H9 (cell line): ENCODE results near the gene PTP4A2. TPM values are rescaled to one million over a fixed set of nuclear protein-coding genes. Genes with fewer than 3 reads are reported as not detected.

ENCODE experiments used
- DNase-seq: peaks from one replicate; pipeline ENCODE4 v3.0.0-alpha.2; 2017
- H2AFZ ChIP-seq: one replicate; pipeline ENCODE4 v1.6.1; 2013; ENCODE audit warnings: mild to moderate bottlenecking, low read length, control low read depth, moderate library complexity
- H2AK5ac ChIP-seq: 2 replicates; pipeline ENCODE4 v1.6.1; 2013; ENCODE audit warnings: low read length, control low read depth, mixed read lengths; ENCODE audit not compliant: insufficient read length
- H2BK120ac ChIP-seq: one replicate; pipeline ENCODE4 v1.6.1; 2013; ENCODE audit warnings: low read depth, mild to moderate bottlenecking, low read length, control low read depth, inconsistent platforms; ENCODE audit not compliant: poor library complexity, severe bottlenecking
- H2BK12ac ChIP-seq: 2 replicates; pipeline ENCODE4 v1.6.1; 2013; ENCODE audit warnings: low read length, control low read depth, mixed read lengths, low read depth; ENCODE audit not compliant: insufficient read length
- H2BK15ac ChIP-seq: 2 replicates; pipeline ENCODE4 v1.6.1; 2013; ENCODE audit warnings: low read depth, low read length, control low read depth
- H2BK20ac ChIP-seq: one replicate; pipeline ENCODE4 v1.6.1; 2013; ENCODE audit warnings: low read depth, mild to moderate bottlenecking, low read length, control low read depth, inconsistent platforms; ENCODE audit not compliant: poor library complexity, severe bottlenecking
- H2BK5ac ChIP-seq: 2 replicates; pipeline ENCODE4 v1.6.1; 2013; ENCODE audit warnings: low read length, control low read depth, mixed read lengths; ENCODE audit not compliant: insufficient read length
- H3K14ac ChIP-seq: 2 replicates; pipeline ENCODE4 v1.6.1; 2013; ENCODE audit warnings: low read length, control low read depth; ENCODE audit not compliant: insufficient read depth
- H3K18ac ChIP-seq: 2 replicates; pipeline ENCODE4 v1.6.1; 2013; ENCODE audit warnings: low read depth, mild to moderate bottlenecking, mixed read lengths, low read length, control low read depth; ENCODE audit not compliant: insufficient read length
- H3K23ac ChIP-seq: 2 replicates; pipeline ENCODE4 v1.6.1; 2013; ENCODE audit warnings: low read length, control low read depth, mixed read lengths, low read depth; ENCODE audit not compliant: insufficient read length
- H3K23me2 ChIP-seq: 2 replicates; pipeline ENCODE4 v1.6.1; 2013; ENCODE audit warnings: low read depth, mild to moderate bottlenecking, mixed read lengths, low read length, control low read depth; ENCODE audit not compliant: insufficient read length, poor library complexity, severe bottlenecking
- H3K27ac ChIP-seq: 2 replicates; pipeline ENCODE4 v1.5.1; 2013; ENCODE audit warnings: low read length, control low read depth, mixed read lengths, low read depth; ENCODE audit not compliant: insufficient read length
- H3K27me3 ChIP-seq: 2 replicates; pipeline ENCODE4 v1.6.1; 2013; ENCODE audit warnings: low read length, control low read depth, inconsistent platforms; ENCODE audit not compliant: insufficient read depth
- H3K4ac ChIP-seq: 2 replicates; pipeline ENCODE4 v1.6.1; 2013; ENCODE audit warnings: low read depth, mild to moderate bottlenecking, control low read depth, inconsistent platforms, low read length, moderate library complexity
- H3K4me1 ChIP-seq: 2 replicates; pipeline ENCODE4 v1.6.1; 2013; ENCODE audit warnings: low read length, control low read depth, inconsistent platforms; ENCODE audit not compliant: insufficient read depth
- H3K4me2 ChIP-seq: 2 replicates; pipeline ENCODE4 v1.6.1; 2013; ENCODE audit warnings: low read length, control low read depth, mixed read lengths; ENCODE audit not compliant: insufficient read length, insufficient read depth
- H3K56ac ChIP-seq: 2 replicates; pipeline ENCODE4 v1.6.1; 2013; ENCODE audit warnings: low read depth, mild to moderate bottlenecking, mixed read lengths, low read length, control low read depth; ENCODE audit not compliant: insufficient read length
- H3K79me1 ChIP-seq: 2 replicates; pipeline ENCODE4 v1.6.1; 2013; ENCODE audit warnings: low read depth, mild to moderate bottlenecking, moderate library complexity, low read length, control low read depth, inconsistent platforms; ENCODE audit not compliant: insufficient read depth, poor library complexity, severe bottlenecking
- H3K79me2 ChIP-seq: 2 replicates; pipeline ENCODE4 v1.6.1; 2013; ENCODE audit warnings: low read length, control low read depth, inconsistent platforms; ENCODE audit not compliant: insufficient read depth
- H3K9ac ChIP-seq: 2 replicates; pipeline ENCODE4 v1.6.1; 2013; ENCODE audit warnings: low read length, control low read depth, mixed read lengths; ENCODE audit not compliant: insufficient read length; ENCODE audit errors: extremely low read depth
- H3K9me3 ChIP-seq: one replicate; pipeline ENCODE4 v1.6.1; 2013; ENCODE audit warnings: low read depth, low read length, inconsistent platforms; ENCODE audit not compliant: control insufficient read depth
- H3T11ph ChIP-seq: one replicate; pipeline ENCODE4 v1.6.1; 2013; ENCODE audit warnings: mild to moderate bottlenecking, low read length, control low read depth, inconsistent platforms
- H4K20me1 ChIP-seq: one replicate; pipeline ENCODE4 v1.6.1; 2013; ENCODE audit not compliant: control insufficient read depth, insufficient read length, insufficient read depth
- H4K5ac ChIP-seq: 2 replicates; pipeline ENCODE4 v1.6.1; 2013; ENCODE audit warnings: low read depth, mild to moderate bottlenecking, mixed read lengths, low read length, control low read depth; ENCODE audit not compliant: insufficient read length
- H4K8ac ChIP-seq: replicated peaks from 2 replicates; pipeline ENCODE4 v1.6.1; 2013; ENCODE audit warnings: low read length, control low read depth, mixed read lengths, low read depth; ENCODE audit not compliant: insufficient read length
- H4K91ac ChIP-seq: 2 replicates; pipeline ENCODE4 v1.6.1; 2013; ENCODE audit warnings: low read depth, mild to moderate bottlenecking, moderate library complexity, mixed read lengths, low read length, control low read depth; ENCODE audit not compliant: insufficient read length
- H3K27ac Mint-ChIP-seq, 3 experiments: 2 replicates in 2 of 3; 3 replicates in 1 of 3; pipeline ENCODE4 v1.8.0; 2020 to 2021; ENCODE audit warnings: mixed read lengths in 3 of 3, mild to moderate bottlenecking in 1 of 3, moderate library complexity in 1 of 3
- H3K27me3 Mint-ChIP-seq: 2 replicates; pipeline ENCODE4 v1.8.0; 2021; ENCODE audit warnings: low read depth, mild to moderate bottlenecking, moderate library complexity, mixed read lengths
- H3K36me3 Mint-ChIP-seq, 3 experiments: 2 replicates in 2 of 3; 3 replicates in 1 of 3; pipeline ENCODE4 v1.8.0; 2020 to 2021; ENCODE audit warnings: low read depth in 3 of 3, mixed read lengths in 3 of 3; ENCODE audit not compliant: insufficient read depth in 1 of 3
- H3K4me1 Mint-ChIP-seq, 2 experiments: 2 replicates each; pipeline ENCODE4 v1.8.0; 2020; ENCODE audit warnings: mixed read lengths in 2 of 2
- H3K4me3 Mint-ChIP-seq, 2 experiments: 2 replicates in 1 of 2; 3 replicates in 1 of 2; pipeline ENCODE4 v1.8.0; 2020 to 2021; ENCODE audit warnings: mild to moderate bottlenecking in 2 of 2, mixed read lengths in 2 of 2, moderate library complexity in 1 of 2
- H3K9me3 Mint-ChIP-seq, 2 experiments: 2 replicates in 1 of 2; 3 replicates in 1 of 2; pipeline ENCODE4 v1.8.0; 2020; ENCODE audit warnings: mild to moderate bottlenecking in 2 of 2, mixed read lengths in 2 of 2, moderate library complexity in 1 of 2
- CTCF ChIP-seq: fragments of 200-600 bp; sonication (generic); conservative IDR thresholded peaks from 3 replicates; pipeline ENCODE4 v1.8.0; 2021; ENCODE audit warnings: antibody characterized with exemption, mild to moderate bottlenecking
- WGBS: extraction: QIAGEN DNeasy Blood & Tissue Kit; methylation state at CpG from one replicate; pipeline ENCODE4 v1.1.7; 2013; ENCODE audit warnings: missing lambda C conversion rate, low lambda C conversion rate, mixed read lengths; ENCODE audit not compliant: insufficient read length; ENCODE audit errors: extremely low coverage; 5-methylcytosine and 5-hydroxymethylcytosine counted together
- total RNA-seq: library from RNA; stranded (reverse); gene quantifications from 2 replicates; pipeline ENCODE4 v1.2.1, GENCODE V29; 2021

The PTP4A2 gene
- total RNA-seq, 1 experiment from 2014 or later = 192 TPM

GRCh38 chr1:31871703-31872102 is 66.5 kb downstream of the PTP4A2 start:
- H2AK5ac ChIP-seq = no peak overlapping the region
- H3K27me3 Mint-ChIP-seq = no peaks in the 10 kb centered on the region
- no peak overlapping the region for H3T11ph ChIP-seq
- H3K4me1 ChIP-seq = no peaks in the 10 kb centered on the region
- no CpG with 5 or more reads among the region's 3 CpGs for WGBS
- no peak overlapping the region for H2AFZ ChIP-seq
- no peak overlapping the region for H2BK15ac ChIP-seq
- no peaks in the 10 kb centered on the region for H3K9me3 ChIP-seq
- H3K23me2 ChIP-seq = no peaks in the 10 kb centered on the region
- H3K4me2 ChIP-seq = no peak overlapping the region
- no peaks in the 10 kb centered on the region for H3K79me1 ChIP-seq
- no peaks in the 10 kb centered on the region for H4K20me1 ChIP-seq
- H3K4ac ChIP-seq = no peak overlapping the region
- no peak overlapping the region for H3K18ac ChIP-seq
- H3K9me3 Mint-ChIP-seq = no peaks in the 10 kb centered on the region
- no peak overlapping the region for H2BK120ac ChIP-seq
- peaks cover 1% of the 10 kb centered on the region in 2 experiments; a peak in 3 of 4 replicates for H3K4me1 Mint-ChIP-seq
- no peak overlapping the region for H2BK20ac ChIP-seq
- H4K5ac ChIP-seq = no peak overlapping the region
- no peak for TF ChIP-seq CTCF
- H2BK5ac ChIP-seq = no peak overlapping the region
- no peaks in the 10 kb centered on the region for H3K27me3 ChIP-seq
- no peak overlapping the region for H3K4me3 Mint-ChIP-seq
- H4K91ac ChIP-seq = no peak overlapping the region
- H3K9ac ChIP-seq = no peak overlapping the region
- no peak overlapping the region for H3K14ac ChIP-seq
- no peaks in the 10 kb centered on the region for H3K36me3 Mint-ChIP-seq
- H3K56ac ChIP-seq = no peak overlapping the region
- H4K8ac ChIP-seq = no peak overlapping the region
- no peak for DNase-seq
- no peak overlapping the region for H3K27ac ChIP-seq
- H3K79me2 ChIP-seq = no peaks in the 10 kb centered on the region
- H2BK12ac ChIP-seq = no peak overlapping the region
- H3K23ac ChIP-seq = no peak overlapping the region
- no peak overlapping the region for H3K27ac Mint-ChIP-seq
